T-helper 2 cell treated with Interferon-gamma antibody and Interleukin-4, amounts not matched to agents 5 μg/mL and 100 μg/mL, for 36 hours (primary cell): Measurements from ENCODE around the gene PDGFC.
"Not testable (repeated sequence)": the region's sequence is repeated elsewhere in the genome, so short reads cannot be mapped to it uniquely, and the experiment has no call there.

Source experiments
- DNase-seq: peaks from one replicate; pipeline ENCODE4 v3.0.0; 2021; ENCODE audit warnings: low spot score
- H3K27ac Mint-ChIP-seq: one replicate; pipeline ENCODE4 v1.8.0; 2021; ENCODE audit warnings: mild to moderate bottlenecking, mixed read lengths
- H3K27me3 Mint-ChIP-seq: one replicate; pipeline ENCODE4 v1.8.0; 2021; ENCODE audit warnings: low read depth, mixed read lengths
- H3K36me3 Mint-ChIP-seq: one replicate; pipeline ENCODE4 v1.8.0; 2021; ENCODE audit warnings: low read depth, mixed read lengths
- H3K4me1 Mint-ChIP-seq: one replicate; pipeline ENCODE4 v1.8.0; 2021; ENCODE audit warnings: low read depth, mixed read lengths
- H3K4me3 Mint-ChIP-seq: one replicate; pipeline ENCODE4 v1.8.0; 2022; ENCODE audit warnings: mild to moderate bottlenecking, moderate library complexity, mixed read lengths
- H3K9me3 Mint-ChIP-seq: one replicate; pipeline ENCODE4 v1.8.0; 2021; ENCODE audit warnings: mixed read lengths

The PDGFC gene

DNA sequence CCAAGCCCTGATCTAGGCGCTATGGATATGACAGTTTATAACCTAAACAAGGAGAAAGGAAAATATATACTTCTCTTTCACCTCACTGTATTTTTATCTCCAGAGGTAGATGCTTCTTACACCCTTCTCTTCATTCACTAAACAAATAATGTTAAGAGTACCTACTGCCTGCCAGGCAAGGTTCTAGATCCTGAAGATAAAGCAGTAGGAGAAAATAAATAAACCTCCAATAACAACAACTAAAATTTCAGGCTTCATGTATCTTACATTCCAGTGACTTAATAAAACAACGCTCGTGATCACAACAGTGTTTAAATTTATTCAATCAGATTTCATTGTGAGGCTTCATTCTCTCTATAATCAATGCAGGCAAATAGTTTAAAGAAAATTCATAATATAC lies 20.7 kb downstream of the PDGFC start:
- no peak for DNase-seq
- H3K36me3 Mint-ChIP-seq = no peaks in the 10 kb centered on the region
- no peaks in the 10 kb centered on the region for H3K4me1 Mint-ChIP-seq
- no peaks in the 10 kb centered on the region for H3K27me3 Mint-ChIP-seq
- no peak overlapping the region for H3K27ac Mint-ChIP-seq
- no peaks in the 10 kb centered on the region for H3K9me3 Mint-ChIP-seq
- H3K4me3 Mint-ChIP-seq = no peak overlapping the region

DNA sequence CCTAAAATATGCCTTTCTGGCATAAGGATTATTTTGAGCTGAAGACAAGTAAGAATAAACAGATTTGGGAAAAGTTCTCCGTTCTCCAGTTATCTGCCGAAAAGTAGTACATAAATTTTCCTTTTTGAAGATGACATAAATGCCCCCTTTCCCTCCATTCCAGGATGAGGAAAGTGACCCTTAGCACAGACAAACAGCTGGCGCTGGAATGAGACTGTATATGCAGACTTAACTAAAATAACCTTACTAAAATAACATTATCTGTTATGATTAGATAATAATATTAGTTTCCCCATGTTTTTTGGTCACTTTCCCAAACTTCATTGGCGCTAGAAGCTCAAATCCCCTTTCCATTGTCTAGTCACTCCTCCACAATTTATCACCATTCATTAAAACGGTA lies 21.5 kb downstream of the PDGFC start:
- H3K4me1 Mint-ChIP-seq = no peaks in the 10 kb centered on the region
- no peak for DNase-seq
- no peaks in the 10 kb centered on the region for H3K27me3 Mint-ChIP-seq
- H3K9me3 Mint-ChIP-seq = no peaks in the 10 kb centered on the region
- no peak overlapping the region for H3K4me3 Mint-ChIP-seq
- no peaks in the 10 kb centered on the region for H3K36me3 Mint-ChIP-seq
- H3K27ac Mint-ChIP-seq = no peak overlapping the region

DNA sequence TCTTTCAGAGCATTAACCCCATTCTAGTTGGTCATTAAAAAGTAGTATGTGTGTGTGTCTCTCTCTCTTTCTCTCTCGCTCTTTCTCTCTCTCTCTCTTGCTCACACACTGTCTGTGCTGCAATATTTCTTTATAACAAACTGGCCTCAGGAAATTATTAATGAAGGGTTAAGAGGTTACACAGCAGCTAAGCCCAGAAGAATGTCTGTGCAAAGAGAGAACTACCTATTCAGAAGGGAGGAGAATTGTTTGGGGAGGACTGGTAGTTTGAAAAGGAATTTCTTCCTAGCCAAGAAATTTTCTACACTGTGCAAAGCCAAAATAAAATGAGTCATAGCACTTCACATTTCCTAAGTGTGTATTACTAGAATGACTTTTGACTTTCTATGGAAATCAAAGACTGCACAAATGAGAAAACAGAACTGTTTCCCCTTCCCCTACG lies 22.2 kb downstream of the PDGFC start:
- Mint-ChIP-seq H3K9me3 (no peaks in the 10 kb centered on the region), H3K27me3 (no peaks in the 10 kb centered on the region), H3K27ac (no peak overlapping the region), H3K4me3 (no peak overlapping the region), H3K4me1 (no peaks in the 10 kb centered on the region), H3K36me3 (no peaks in the 10 kb centered on the region)
- DNase-seq = no peak

DNA sequence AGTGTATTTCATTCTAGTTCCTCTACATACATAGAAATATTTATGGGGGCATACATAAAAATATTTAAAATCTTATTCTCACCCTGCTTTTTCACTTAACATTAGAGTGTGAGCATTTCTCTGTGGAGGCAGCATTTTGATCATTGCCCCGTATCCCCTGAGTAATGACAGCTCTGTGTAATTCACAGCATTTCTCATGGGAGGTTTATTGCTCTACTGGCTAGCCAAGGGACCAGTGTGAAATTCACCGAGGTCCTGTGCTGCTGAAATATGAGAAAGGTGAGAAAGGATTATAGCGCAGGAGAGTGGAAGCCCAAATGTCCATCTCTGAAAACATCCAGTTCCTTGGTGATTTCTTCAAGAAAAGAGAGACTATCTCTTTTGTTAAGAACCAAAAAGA lies 22.9 kb downstream of the PDGFC start:
- no peak overlapping the region for H3K27ac Mint-ChIP-seq
- H3K36me3 Mint-ChIP-seq = no peaks in the 10 kb centered on the region
- H3K27me3 Mint-ChIP-seq = no peaks in the 10 kb centered on the region
- H3K4me1 Mint-ChIP-seq = no peaks in the 10 kb centered on the region
- no peak for DNase-seq
- H3K9me3 Mint-ChIP-seq = no peaks in the 10 kb centered on the region
- H3K4me3 Mint-ChIP-seq = no peak overlapping the region

DNA sequence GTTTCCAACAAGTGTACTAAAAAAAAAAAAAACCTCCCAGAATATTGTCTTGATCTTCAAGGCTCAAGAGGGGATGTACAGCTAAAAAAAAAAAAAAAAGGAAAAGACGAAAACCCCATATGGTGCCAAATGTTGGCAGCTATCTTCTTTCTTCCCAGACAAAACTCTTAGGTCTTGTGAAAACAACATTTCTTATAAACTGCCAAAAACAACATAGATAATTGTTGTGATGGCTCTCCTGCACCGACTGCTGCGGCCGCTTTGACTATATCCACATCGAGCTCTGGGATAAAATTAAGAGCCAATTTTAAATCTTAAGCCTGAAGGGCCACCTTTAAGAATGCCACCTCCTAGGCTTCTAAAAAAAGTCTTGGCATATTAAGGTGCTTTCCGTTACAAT lies 23.5 kb downstream of the PDGFC start:
- Mint-ChIP-seq H3K4me1 (no peaks in the 10 kb centered on the region), H3K4me3 (no peak overlapping the region), H3K9me3 (no peaks in the 10 kb centered on the region), H3K36me3 (no peaks in the 10 kb centered on the region), H3K27me3 (no peaks in the 10 kb centered on the region), H3K27ac (no peak overlapping the region)
- no peak for DNase-seq

DNA sequence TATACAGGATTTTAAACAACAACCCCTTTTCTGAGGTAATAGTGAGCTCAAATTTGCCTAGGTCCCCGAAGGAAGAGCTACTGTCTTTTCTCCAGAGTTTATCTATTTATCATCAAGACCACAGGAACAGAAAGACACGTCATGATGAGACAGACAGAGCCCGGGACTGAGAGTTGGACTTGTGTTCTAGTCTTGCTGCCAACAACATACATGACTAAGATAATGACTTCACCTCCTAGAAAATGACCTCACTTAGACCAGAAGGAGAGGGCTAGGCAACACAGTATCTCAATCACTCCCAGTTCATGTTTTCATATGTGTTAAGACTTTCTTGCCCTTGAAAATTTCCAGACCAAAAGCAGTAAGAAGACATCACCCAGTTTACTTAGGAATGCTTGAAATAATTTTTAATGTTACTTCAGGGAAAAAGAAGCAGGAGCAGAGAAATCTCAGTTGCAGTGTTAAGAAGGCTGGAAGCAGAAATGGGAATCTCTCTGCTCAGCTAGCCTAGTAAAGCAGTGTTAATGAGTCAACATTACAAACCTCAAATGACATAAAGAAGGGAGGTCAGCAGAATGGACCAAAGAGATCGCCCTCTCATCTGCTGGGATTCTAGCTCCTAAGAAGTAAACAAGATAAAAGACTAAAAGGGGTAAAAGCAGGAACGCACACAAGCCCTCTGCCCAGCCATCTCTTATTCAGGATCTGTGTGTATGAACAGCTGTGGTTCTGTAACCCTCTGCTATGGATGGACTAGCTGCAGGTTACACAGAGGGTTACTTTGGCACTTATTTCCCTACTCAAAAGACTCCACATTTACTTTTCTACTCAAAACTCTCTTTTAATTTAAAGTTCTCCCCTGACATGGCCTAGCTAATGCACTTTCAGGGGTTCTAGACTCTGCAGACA lies 24.8 kb downstream of the PDGFC start:
- no peak for DNase-seq
- no peaks in the 10 kb centered on the region for H3K36me3 Mint-ChIP-seq

DNA sequence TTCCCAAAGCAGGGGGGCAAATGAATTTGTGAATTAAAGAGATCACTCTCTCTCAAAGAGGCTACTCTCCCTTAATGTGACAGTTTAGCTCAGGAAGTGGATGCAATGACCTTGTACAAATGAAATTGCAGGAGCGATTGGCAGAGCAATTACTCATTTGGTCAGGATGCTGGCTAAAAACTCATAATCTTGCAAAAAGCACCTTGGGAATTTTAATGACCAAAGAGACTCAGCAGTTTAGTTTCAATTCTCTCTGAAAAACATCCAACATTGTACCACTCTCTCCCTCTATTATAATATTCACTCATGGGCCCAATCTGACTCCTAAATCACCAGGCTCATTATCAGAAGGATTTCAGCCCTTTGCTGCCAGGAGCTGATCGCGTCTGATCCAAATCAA lies 26.1 kb downstream of the PDGFC start:
- Mint-ChIP-seq H3K9me3 (no peaks in the 10 kb centered on the region), H3K27ac (no peak overlapping the region), H3K4me1 (no peaks in the 10 kb centered on the region), H3K27me3 (no peaks in the 10 kb centered on the region), H3K4me3 (no peak overlapping the region), H3K36me3 (no peaks in the 10 kb centered on the region)
- DNase-seq = no peak

More for the DNA sequence above, 24.8 kb downstream of the PDGFC start:
- Mint-ChIP-seq H3K27me3 (no peaks in the 10 kb centered on the region), H3K27ac (no peak overlapping the region), H3K4me3 (no peak overlapping the region), H3K4me1 (no peaks in the 10 kb centered on the region), H3K9me3 (no peaks in the 10 kb centered on the region)

DNA sequence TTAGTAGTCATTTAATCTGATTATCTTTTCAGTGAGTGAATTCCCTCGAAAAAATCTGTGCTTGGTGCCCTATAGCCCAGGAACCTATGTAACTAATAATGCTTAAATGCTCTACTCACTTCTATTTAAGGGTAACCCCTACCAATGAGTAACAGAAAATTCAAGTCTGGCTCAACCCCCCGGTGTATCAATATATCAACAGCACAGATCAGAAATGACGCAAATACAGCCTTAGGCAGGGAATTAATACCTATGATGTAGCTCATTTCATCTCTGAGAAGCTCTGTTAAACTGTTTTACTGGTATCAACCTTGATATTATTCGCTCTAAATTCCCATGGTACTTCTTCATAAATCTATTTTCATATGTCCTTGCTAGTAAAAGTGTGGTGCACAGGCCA lies 28.6 kb downstream of the PDGFC start:
- H3K27ac Mint-ChIP-seq = no peak overlapping the region
- no peaks in the 10 kb centered on the region for H3K27me3 Mint-ChIP-seq
- H3K36me3 Mint-ChIP-seq = no peaks in the 10 kb centered on the region
- no peak for DNase-seq
- no peaks in the 10 kb centered on the region for H3K9me3 Mint-ChIP-seq
- no peak overlapping the region for H3K4me3 Mint-ChIP-seq
- no peaks in the 10 kb centered on the region for H3K4me1 Mint-ChIP-seq

DNA sequence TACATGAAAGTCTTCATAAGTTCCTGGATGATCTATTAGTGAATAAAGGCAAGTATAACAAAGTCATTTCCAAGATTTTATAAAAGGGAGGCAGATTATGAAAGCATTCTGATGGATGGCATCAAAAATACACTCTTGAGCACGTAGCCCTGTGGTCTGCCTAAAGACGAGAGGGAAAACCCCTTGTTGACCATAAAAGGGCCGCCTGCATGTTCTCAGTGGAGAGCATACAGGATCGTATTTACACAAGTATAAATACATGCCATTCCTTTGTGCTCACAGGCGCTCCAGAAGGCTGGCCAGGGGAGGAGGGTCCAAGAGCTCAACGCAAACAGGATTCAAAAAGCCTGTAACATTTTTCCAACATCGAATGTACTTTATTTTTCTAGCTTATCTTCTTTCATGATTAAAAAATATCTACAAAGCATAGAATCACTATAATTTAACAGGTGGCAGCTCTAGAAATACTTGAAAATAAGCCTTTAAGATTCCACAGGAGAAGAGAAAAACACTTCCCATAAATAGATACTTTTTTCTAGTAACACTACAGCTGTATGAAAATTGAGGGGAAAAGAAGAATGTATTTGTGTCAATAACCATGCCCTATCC lies 29.6 kb downstream of the PDGFC start:
- Mint-ChIP-seq H3K27ac (no peak overlapping the region), H3K4me1 (no peaks in the 10 kb centered on the region), H3K36me3 (no peaks in the 10 kb centered on the region), H3K27me3 (no peaks in the 10 kb centered on the region), H3K4me3 (no peak overlapping the region), H3K9me3 (no peaks in the 10 kb centered on the region)
- DNase-seq = no peak

DNA sequence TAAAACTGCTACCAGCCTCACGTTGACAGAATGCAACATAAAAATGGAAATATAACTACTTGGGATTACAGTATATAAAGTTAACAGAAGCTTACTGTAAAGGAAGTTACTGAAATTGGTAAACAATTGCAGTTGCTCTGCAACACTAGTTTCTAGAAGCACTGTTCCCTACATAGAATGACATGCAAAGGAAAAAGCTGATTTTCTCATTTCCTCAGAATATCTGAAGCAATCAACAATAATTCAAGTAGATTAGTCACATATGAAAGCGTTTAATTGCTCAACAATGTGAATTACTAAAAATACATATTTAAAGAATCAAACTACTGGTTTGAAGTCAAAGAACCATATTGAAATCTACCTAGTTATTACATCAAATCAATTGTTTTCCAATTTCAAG lies 31.8 kb downstream of the PDGFC start:
- H3K27ac Mint-ChIP-seq = no peak overlapping the region
- H3K36me3 Mint-ChIP-seq = no peaks in the 10 kb centered on the region
- no peak overlapping the region for H3K4me3 Mint-ChIP-seq
- no peaks in the 10 kb centered on the region for H3K9me3 Mint-ChIP-seq
- no peaks in the 10 kb centered on the region for H3K4me1 Mint-ChIP-seq
- DNase-seq = no peak
- no peaks in the 10 kb centered on the region for H3K27me3 Mint-ChIP-seq

DNA sequence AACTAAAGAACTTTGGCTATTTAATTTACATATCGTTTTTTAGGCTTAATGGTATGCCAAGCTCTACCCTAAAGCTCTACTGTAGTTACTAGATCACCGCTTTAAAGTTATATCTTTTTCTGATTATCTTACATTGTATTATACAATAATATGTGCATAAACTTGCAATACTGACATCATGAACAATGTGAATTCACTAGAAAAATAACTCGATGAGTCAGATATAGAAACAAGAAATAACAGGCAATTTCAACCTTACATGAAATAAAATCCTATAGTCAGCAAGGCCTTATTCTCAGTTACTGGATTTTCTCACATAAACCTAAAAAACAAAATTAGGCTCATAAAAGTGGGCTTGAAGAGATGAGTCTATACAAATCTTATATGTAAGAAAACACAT lies 32.5 kb downstream of the PDGFC start:
- H3K36me3 Mint-ChIP-seq = no peaks in the 10 kb centered on the region
- H3K4me1 Mint-ChIP-seq = no peaks in the 10 kb centered on the region
- H3K9me3 Mint-ChIP-seq = no peaks in the 10 kb centered on the region
- no peaks in the 10 kb centered on the region for H3K27me3 Mint-ChIP-seq
- no peak overlapping the region for H3K27ac Mint-ChIP-seq
- no peak overlapping the region for H3K4me3 Mint-ChIP-seq
- no peak for DNase-seq

DNA sequence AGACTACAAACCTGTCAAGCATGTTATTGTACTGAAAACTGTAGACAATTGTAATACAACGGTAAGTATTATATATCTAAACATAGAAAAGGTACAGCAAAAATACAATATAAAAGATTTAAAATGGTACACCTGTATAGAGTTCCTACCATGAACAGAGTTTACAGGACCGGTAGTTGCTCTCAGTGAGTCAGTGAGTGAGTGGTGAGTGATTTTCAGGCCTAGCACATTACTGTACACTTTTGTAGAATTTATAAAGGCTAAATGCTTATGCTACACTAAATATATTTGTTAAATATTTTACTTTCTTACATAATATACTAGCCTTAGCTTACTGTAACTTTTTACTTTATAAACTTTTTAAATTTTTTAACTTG lies 37.4 kb downstream of the PDGFC start:
- Mint-ChIP-seq H3K4me1 (no peaks in the 10 kb centered on the region), H3K4me3 (no peak overlapping the region), H3K36me3 (no peaks in the 10 kb centered on the region), H3K27me3 (no peaks in the 10 kb centered on the region), H3K27ac (no peak overlapping the region), H3K9me3 (no peaks in the 10 kb centered on the region)
- no peak for DNase-seq

DNA sequence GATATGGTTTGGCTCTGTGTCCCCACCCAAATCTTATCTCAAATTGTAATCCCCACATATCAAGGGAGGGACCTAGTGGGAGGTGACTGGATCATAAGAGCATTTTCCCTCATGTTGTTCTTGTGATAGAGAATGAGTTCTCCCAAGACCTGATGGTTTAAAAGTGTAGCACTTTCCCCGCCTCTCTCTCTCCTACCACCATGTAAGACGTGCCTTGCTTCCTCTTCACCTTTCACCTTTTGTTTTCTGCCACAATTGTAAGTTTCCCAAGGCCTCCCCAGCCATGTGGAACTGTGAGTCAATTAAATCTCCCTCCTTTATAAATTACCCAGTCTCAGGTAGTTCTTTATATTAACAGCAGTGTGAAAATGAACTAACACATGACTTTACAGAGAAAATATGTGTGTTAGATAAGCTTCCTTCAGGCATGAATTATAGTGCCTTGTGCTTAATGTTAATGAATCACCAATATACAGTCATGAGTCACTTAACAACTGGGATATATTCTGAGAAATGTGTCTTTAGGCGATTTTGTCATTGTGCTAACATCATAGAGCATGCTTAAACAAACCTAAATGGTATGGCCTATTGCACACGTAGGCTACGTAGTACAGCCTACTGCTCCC lies 37.9 kb downstream of the PDGFC start:
- no peak overlapping the region for H3K27ac Mint-ChIP-seq
- no peaks in the 10 kb centered on the region for H3K4me1 Mint-ChIP-seq
- no peaks in the 10 kb centered on the region for H3K9me3 Mint-ChIP-seq
- no peak for DNase-seq
- no peaks in the 10 kb centered on the region for H3K27me3 Mint-ChIP-seq
- H3K4me3 Mint-ChIP-seq = no peak overlapping the region
- no peaks in the 10 kb centered on the region for H3K36me3 Mint-ChIP-seq

DNA sequence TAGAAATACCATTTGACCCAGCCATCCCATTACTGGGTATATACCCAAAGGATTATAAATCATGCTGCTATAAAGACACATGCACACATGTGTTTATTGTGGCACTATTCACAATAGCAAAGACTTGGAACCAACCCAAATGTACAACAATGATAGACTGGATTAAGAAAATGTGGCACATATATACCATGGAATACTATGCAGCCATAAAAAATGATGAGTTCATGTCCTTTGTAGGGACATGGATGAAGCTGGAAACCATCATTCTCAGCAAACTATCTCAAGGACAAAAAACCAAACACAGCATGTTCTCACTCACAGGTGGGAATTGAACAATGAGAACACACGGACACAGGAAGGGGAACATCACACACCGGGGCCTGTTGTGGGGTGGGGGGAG lies 39.2 kb downstream of the PDGFC start:
- H3K4me1 Mint-ChIP-seq, H3K9me3 Mint-ChIP-seq, DNase-seq, H3K36me3 Mint-ChIP-seq, H3K27me3 Mint-ChIP-seq, H3K27ac Mint-ChIP-seq, H3K4me3 Mint-ChIP-seq: not testable (repeated sequence)
